Omental fat pad (tissue), 4 donors: ENCODE measurements around the gene BICRA. TPM values are rescaled to one million over a fixed set of nuclear protein-coding genes. Genes with fewer than 3 reads are reported as not detected.

Source experiments
- ATAC-seq: fragments of 150-250 bp; one replicate; pipeline ENCODE4 v1.9.1; 2016; ENCODE audit warnings: mild to moderate bottlenecking, moderate library complexity; ENCODE audit not compliant: low FRiP score
- DNase-seq: peaks from one replicate; pipeline ENCODE4 v3.0.0-alpha.2; 2019; ENCODE audit warnings: low spot score
- total RNA-seq, 4 donors: library from RNA; depleted of rRNA; stranded (reverse); fragments of >200 nt; gene quantifications; one replicate each; pipeline ENCODE4 v1.1.0, GENCODE V29; 2016
- TF ChIP-seq, protein P1 (sequence below), 3 donors: fragments of 450-650 bp; IDR thresholded peaks; one replicate each; pipeline ENCODE4 v1.5.1; 2016 to 2017; ENCODE audit warnings: antibody characterized with exemption in 3 of 3, mild to moderate bottlenecking in 3 of 3, moderate library complexity in 2 of 3

The BICRA gene
- total RNA-seq, 4 donors from 2014 or later, result 3.2 to 20.3 (median 6.8) TPM

DNA sequence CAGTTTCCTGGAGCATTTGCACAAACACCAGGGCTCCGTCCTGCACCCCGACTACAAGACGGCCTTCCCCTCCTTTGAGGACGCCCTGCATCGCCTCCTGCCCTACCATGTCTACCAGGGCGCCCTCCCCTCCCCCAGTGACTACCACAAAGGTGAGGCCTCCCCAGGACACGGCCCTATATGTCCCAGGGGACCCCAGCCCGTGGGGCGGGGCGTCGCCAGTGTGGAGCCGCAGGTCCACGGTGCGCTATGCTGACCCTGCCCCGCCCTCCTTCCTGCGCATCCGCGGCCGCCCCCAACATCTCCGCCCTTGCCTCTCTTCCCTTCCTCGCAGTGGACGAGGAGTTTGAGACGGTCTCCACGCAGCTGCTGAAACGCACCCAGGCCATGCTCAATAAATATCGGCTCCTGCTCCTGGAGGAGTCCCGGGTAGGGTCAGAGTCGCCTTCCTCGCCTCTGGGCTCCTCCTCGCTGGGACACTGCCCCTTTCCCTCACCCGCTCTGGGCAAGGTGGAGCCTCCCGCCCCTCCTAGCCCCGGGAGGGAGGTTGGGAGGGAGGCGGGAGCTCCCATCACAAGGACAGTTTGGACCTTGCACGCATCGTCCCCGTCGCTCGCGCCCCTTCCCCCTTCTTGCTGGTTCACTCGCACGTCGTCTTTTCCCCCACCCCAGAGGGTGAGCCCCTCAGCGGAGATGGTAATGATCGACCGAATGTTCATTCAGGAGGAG, 89.9 kb downstream of the BICRA start:
- DNase-seq (no peak), ATAC-seq (no peak)
- TF ChIP-seq, protein P1, sequence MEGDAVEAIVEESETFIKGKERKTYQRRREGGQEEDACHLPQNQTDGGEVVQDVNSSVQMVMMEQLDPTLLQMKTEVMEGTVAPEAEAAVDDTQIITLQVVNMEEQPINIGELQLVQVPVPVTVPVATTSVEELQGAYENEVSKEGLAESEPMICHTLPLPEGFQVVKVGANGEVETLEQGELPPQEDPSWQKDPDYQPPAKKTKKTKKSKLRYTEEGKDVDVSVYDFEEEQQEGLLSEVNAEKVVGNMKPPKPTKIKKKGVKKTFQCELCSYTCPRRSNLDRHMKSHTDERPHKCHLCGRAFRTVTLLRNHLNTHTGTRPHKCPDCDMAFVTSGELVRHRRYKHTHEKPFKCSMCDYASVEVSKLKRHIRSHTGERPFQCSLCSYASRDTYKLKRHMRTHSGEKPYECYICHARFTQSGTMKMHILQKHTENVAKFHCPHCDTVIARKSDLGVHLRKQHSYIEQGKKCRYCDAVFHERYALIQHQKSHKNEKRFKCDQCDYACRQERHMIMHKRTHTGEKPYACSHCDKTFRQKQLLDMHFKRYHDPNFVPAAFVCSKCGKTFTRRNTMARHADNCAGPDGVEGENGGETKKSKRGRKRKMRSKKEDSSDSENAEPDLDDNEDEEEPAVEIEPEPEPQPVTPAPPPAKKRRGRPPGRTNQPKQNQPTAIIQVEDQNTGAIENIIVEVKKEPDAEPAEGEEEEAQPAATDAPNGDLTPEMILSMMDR (IDR thresholded peaks at IDR 0.05), result no peak

DNA sequence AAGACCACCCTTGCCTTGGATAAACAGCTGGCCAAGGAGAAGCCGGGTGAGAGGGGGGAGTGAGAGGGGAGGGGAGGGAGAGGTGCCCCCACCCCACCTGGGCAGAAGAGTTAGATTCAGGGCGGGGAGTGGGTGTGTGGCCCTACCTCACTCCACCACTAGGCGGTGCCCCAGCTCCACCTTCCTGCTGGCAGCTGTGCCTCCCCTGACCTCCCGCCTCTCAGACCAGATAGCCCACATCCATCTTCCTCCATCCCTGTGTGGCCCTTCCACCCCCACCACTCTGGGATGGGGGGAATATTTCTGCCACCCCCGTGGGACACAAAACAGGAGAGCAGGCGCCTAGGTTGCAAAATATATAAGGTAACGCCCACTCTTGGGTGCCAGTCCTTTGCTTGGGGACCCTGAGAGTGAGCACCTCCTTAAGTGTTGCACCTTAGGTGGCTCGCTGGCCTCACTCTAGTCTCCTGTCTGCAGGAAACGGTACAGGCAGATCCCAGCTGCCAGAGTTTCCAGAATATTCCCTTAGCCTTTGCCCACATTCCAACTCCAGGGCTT, 90.5 kb downstream of the BICRA start:
- DNase-seq (no peak), ATAC-seq (no peak)
- TF ChIP-seq, protein P1 (IDR thresholded peaks at IDR 0.05), result peak in 1 of 3 donors; percentile 49

DNA sequence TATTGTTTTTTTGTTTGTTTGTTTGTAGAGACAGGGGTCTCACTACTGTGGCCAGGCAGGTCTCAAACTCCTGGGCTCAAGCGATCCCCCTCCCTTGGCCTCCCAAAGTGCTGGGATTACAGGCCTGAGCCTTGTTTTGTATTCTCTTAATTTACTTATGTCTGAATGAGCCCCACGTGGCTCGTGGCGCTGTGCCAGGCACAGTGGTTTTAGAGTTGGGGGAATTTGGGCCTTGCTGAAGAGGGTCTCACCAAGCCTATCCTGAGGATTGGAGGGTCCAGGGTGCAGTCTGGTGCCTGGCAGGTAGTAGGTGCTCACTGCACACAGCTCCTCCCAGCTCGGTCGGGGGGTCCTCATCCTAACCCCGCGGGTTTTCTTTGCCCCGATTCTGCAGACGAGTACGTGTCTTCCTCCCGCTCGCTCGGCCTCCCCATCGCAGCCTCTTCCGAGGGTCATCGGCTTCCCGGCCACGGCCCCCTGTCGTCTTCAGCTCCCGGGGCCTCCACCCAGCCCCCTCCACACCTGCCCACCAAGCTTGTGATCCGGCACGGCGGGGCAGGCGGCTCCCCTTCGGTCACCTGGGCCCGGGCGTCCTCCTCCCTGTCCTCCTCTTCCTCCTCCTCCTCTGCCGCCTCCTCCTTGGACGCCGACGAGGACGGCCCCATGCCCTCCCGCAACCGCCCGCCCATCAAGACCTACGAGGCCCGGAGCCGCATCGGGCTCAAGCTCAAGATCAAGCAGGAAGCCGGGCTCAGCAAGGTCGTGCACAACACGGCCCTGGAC, 92.2 kb downstream of the BICRA start:
- DNase-seq (no peak), ATAC-seq (no peak)
- TF ChIP-seq, protein P1 (IDR thresholded peaks at IDR 0.05), result no peak

DNA sequence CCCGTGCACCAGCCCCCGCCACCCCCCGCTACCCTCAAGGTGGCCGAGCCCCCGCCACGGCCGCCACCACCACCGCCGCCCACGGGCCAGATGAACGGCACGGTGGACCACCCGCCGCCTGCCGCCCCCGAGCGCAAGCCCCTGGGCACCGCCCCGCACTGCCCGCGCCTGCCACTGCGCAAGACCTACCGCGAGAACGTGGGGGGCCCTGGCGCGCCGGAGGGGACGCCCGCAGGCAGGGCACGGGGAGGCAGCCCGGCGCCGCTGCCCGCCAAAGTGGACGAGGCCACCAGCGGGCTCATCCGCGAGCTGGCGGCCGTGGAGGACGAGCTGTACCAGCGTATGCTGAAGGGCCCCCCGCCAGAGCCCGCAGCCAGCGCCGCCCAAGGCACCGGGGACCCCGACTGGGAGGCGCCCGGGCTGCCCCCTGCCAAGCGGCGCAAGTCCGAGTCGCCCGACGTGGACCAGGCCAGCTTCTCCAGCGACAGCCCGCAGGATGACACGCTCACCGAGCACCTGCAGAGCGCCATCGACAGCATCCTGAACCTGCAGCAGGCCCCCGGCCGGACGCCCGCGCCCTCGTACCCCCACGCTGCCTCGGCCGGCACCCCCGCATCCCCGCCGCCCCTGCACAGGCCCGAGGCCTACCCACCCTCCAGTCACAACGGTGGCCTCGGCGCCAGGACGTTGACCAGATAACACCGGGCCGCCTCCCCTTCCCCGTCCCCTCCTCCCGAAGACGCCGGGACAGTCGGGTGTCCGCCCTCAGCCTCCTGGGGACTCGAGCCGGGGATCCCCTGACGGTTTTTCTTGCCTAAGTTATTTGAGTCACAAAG, 93.0 kb downstream of the BICRA start:
- ATAC-seq, result no peak
- no peak for DNase-seq
- TF ChIP-seq, protein P1 (IDR thresholded peaks at IDR 0.05), result no peak

DNA sequence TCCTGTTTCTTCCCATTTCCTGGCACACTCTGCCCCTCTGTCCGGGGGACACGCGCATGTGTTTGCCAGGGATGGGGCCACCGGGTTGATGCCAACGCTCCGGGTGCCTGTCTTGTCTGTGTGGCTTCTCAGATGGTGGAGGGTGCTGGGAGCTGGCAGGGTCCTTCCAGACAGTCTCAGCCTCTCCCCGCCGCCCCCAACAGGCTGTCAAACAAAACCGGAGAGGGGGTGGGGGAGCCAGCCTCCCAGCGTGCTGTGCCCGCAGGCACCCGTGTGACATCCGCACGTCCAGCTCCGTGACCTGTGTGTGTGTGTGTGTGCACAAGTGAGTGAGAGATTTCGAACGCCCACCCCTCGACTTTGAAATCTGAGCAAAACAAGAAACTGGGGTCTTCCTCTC, 93.7 kb downstream of the BICRA start:
- TF ChIP-seq, protein P1 (IDR thresholded peaks at IDR 0.05), result no peak
- ATAC-seq (no peak), DNase-seq (no peak)

DNA sequence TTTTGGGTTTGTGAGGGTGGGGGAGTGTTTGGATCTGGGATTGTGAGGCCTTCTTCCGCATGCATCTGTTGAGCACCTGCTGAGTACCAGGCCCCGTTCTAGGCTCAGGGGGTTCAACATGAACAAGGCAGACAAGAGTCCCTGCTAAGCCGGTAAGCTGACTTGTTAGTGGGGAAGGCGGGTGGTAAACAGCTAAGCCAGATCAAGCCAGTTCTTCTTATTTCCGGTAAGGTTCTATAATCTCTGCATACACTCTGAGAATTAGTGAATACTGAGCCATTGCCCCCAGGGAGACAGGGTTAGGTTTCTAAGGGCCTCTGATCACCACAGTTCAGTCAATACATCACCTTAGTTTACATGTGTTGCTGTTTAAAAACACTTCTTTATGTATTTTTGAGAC, 94.4 kb downstream of the BICRA start:
- ATAC-seq, result no peak
- no peak for DNase-seq
- TF ChIP-seq, protein P1 (IDR thresholded peaks at IDR 0.05), result no peak
